Uterus (tissue), 4 donors: ENCODE data around the gene KTN1. TPM values are rescaled to one million over a fixed set of nuclear protein-coding genes. Genes with fewer than 3 reads are reported as not detected.

Experiments used
- DNase-seq, 2 donors: peaks; one replicate each; pipeline ENCODE4 v3.0.0-alpha.2; 2019 to 2020
- H3K27ac ChIP-seq, 2 donors: fragments of 200-600 bp; sonication (generic); 1 replicate in 1 of 2; 2 replicates in 1 of 2; pipeline ENCODE4 v1.5.1; 2016 to 2018
- H3K27me3 ChIP-seq, 2 donors: fragments of 200-600 bp; sonication (generic); one replicate each; pipeline ENCODE4 v1.5.1; 2018 to 2019; ENCODE audit warnings: control low read depth in 1 of 2
- H3K36me3 ChIP-seq, 2 donors: fragments of 200-600 bp; sonication (generic); one replicate each; pipeline ENCODE4 v1.5.1; 2019; ENCODE audit warnings: control low read depth in 1 of 2
- H3K4me1 ChIP-seq, 2 donors: fragments of 200-600 bp; sonication (generic); one replicate each; pipeline ENCODE4 v1.5.1; 2018 to 2019; ENCODE audit warnings: control low read depth in 1 of 2
- H3K4me3 ChIP-seq, 2 donors: fragments of 200-600 bp; sonication (generic); 1 replicate in 1 of 2; 2 replicates in 1 of 2; pipeline ENCODE4 v1.5.1; 2018 to 2019; ENCODE audit warnings: mild to moderate bottlenecking in 1 of 2
- H3K9me3 ChIP-seq, 2 donors: fragments of 200-600 bp; sonication (generic); one replicate each; pipeline ENCODE4 v1.5.1; 2019; ENCODE audit warnings: control low read depth in 1 of 2
- POLR2A ChIP-seq, 2 donors: fragments of 450-650 bp; IDR thresholded peaks; one replicate each; pipeline ENCODE4 v1.6.1; 2016; ENCODE audit warnings: antibody characterized with exemption in 2 of 2, mild to moderate bottlenecking in 1 of 2, moderate library complexity in 1 of 2
- intact Hi-C: fragments of 100-400 bp; cut with DNase I; formaldehyde crosslinking; loops from one replicate; pipeline ENCODE4 v1.15.1; 2023; ENCODE audit warnings: low total_unique reads
- total RNA-seq, 4 donors: library from RNA; depleted of rRNA in 3 of 4; stranded (reverse); fragments of >200 nt in 3 of 4; gene quantifications; one replicate each; pipeline versions ENCODE4 v1.1.0 to v1.2.4, GENCODE V29; 2014 to 2023
- TF ChIP-seq, protein P1 (sequence below), 4 experiments: fragments of 200-600 bp in 2 of 4; fragments of 450-650 bp in 2 of 4; sonication (generic) in 2 of 4; IDR thresholded peaks; one replicate each; pipeline ENCODE4 v1.5.1; 2016 to 2019; ENCODE audit warnings: antibody characterized with exemption in 4 of 4, mild to moderate bottlenecking in 2 of 4, moderate library complexity in 1 of 4
- donor health status: DM: yes; HTN: yes; CAD: no.

Gene KTN1
- total RNA-seq, 4 donors from 2014 or later: 57.9 to 183 (median 99.7) TPM

DNA sequence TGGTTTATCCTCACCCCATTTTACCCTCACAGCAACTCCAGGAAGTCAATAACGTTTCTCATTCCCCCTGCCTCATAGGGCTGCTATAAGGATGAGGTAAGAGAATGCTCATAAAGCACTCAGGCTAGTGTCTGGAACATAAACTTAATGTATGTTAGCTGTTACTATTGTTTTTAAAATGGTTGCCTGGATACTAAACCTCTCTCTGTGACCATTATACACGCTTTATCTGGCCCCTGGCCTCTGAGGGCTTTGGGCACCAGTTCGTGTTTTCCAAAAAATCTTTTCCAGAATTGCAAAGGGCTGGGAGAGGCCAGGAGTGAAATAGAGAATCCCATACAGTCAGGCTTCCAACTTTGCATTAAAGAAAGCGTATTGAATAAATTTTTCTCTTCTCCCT, 113.9 kb downstream of the KTN1 start:
- Histone ChIP-seq H3K27ac (no peak overlapping the region), H3K36me3 (no peaks in the 10 kb centered on the region), H3K4me3 (no peak overlapping the region), H3K9me3 (no peaks in the 10 kb centered on the region), H3K4me1 (no peaks in the 10 kb centered on the region), H3K27me3 (no peaks in the 10 kb centered on the region)
- intact Hi-C loops: no loop called here
- no peak for TF ChIP-seq POLR2A (IDR thresholded peaks at IDR 0.05)
- TF ChIP-seq, protein P1, sequence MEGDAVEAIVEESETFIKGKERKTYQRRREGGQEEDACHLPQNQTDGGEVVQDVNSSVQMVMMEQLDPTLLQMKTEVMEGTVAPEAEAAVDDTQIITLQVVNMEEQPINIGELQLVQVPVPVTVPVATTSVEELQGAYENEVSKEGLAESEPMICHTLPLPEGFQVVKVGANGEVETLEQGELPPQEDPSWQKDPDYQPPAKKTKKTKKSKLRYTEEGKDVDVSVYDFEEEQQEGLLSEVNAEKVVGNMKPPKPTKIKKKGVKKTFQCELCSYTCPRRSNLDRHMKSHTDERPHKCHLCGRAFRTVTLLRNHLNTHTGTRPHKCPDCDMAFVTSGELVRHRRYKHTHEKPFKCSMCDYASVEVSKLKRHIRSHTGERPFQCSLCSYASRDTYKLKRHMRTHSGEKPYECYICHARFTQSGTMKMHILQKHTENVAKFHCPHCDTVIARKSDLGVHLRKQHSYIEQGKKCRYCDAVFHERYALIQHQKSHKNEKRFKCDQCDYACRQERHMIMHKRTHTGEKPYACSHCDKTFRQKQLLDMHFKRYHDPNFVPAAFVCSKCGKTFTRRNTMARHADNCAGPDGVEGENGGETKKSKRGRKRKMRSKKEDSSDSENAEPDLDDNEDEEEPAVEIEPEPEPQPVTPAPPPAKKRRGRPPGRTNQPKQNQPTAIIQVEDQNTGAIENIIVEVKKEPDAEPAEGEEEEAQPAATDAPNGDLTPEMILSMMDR (IDR thresholded peaks at IDR 0.05): no peak
- no peak for DNase-seq

- Histone ChIP-seq H3K4me3 (no peak overlapping the region), H3K9me3 (no peaks in the 10 kb centered on the region), H3K4me1 (no peaks in the 10 kb centered on the region), H3K27ac (no peak overlapping the region), H3K27me3 (no peaks in the 10 kb centered on the region), H3K36me3 (no peaks in the 10 kb centered on the region)
- intact Hi-C loops: no loop called here
- TF ChIP-seq POLR2A (IDR thresholded peaks at IDR 0.05): no peak
- TF ChIP-seq, protein P1 (IDR thresholded peaks at IDR 0.05): no peak
- DNase-seq: no peak
These were observed 117.4 kb downstream of the KTN1 start for GRCh38 chr14:55697414-55697861.

- H3K27ac ChIP-seq: no peak overlapping the region
- H3K4me3 ChIP-seq: no peak overlapping the region
- DNase-seq: no peak
- TF ChIP-seq, protein P1 (IDR thresholded peaks at IDR 0.05): no peak
- TF ChIP-seq POLR2A (IDR thresholded peaks at IDR 0.05): no peak
- H3K36me3 ChIP-seq: no peaks in the 10 kb centered on the region
- H3K9me3 ChIP-seq: no peaks in the 10 kb centered on the region
- H3K27me3 ChIP-seq: no peaks in the 10 kb centered on the region
- intact Hi-C loops: no loop called here
- H3K4me1 ChIP-seq: no peaks in the 10 kb centered on the region
These were observed 118.0 kb downstream of the KTN1 start for GRCh38 chr14:55698051-55698450.

DNA sequence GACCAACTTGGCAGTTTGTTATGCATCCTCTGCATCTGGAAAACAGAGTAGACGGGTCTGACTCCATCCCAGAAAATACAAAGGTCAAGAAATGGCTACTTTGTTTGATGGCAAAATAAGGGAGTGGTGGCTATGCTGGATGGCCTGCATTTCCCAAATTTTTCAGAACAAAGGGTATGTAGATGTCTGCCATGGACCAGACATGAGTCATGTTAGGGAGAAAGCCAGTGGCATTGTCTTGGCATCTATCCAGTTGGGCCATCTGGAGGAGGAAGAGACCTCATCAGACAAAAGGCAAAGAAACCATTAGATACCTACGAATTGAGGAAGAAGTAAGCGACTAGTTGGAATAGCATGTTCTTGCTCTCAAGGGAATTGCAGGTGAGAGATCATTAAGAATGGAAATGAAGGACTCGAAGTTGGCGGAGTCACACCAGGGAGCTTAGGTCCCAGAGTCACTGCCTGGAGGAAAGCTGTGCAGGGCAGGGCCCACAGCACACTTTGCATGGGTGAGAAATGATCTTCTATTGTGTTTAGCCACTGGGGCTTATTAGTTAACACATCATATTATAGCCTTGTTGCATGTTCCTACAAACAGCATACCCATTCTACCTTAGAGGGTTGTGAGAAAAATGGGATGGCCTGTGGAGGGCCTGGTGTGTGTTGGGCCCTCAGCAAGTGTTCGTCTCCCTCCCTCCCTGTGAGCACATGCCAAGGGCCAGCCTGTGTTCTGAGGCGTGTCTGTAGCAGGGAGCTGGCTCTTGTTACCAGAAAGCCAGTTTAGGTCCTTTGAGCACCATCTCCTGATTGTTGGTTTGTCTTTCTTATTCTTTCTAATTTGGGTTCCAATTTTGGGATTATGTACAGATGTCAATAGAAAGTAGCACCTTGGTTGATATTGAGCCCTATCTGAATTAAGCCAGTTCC, 119.4 kb downstream of the KTN1 start:
- no peaks in the 10 kb centered on the region for H3K4me1 ChIP-seq
- no peak overlapping the region for H3K4me3 ChIP-seq
- no peaks in the 10 kb centered on the region for H3K9me3 ChIP-seq
- intact Hi-C loops: loop anchor here (10.0 kb wide), 1 partner anchor 775 kb away; no protein-coding TSS in a partner anchor
- no peak overlapping the region for H3K27ac ChIP-seq
- no peaks in the 10 kb centered on the region for H3K27me3 ChIP-seq
- H3K36me3 ChIP-seq: no peaks in the 10 kb centered on the region
- no peak for TF ChIP-seq POLR2A (IDR thresholded peaks at IDR 0.05)
- TF ChIP-seq, protein P1 (IDR thresholded peaks at IDR 0.05): no peak
- DNase-seq: no peak

DNA sequence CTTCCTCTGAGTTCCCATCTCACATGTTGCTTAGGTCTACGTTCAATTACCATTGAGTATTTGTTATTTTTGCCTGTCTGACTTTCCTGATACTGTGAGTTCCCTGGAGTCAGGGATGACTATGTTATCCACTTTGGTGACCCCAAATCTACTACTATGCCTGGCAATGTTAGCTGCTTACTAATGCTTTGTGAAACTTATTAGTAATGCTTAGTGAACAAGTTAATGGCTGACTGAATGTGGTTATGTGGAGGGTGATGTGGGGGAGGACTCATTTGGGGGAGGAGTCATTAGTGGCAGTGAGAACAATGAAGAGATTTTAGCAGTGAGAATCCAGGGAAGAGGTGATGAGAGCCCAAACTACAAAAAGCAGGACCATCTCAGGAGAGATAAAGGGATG, 121.6 kb downstream of the KTN1 start:
- Histone ChIP-seq H3K4me3 (no peak overlapping the region), H3K4me1 (no peaks in the 10 kb centered on the region), H3K36me3 (no peaks in the 10 kb centered on the region), H3K27me3 (no peaks in the 10 kb centered on the region), H3K27ac (no peak overlapping the region), H3K9me3 (no peaks in the 10 kb centered on the region)
- TF ChIP-seq, protein P1 (IDR thresholded peaks at IDR 0.05): no peak
- TF ChIP-seq POLR2A (IDR thresholded peaks at IDR 0.05): no peak
- DNase-seq: no peak
- intact Hi-C loops: loop anchor here (10.0 kb wide), 1 partner anchor 773 kb away; no protein-coding TSS in a partner anchor
